ENCODE results near the gene TAF13.

Gene TAF13

GRCh38 chr1:109089242-109090015 lies 13.6 kb upstream of the TAF13 start:
- no peak for TF ChIP-seq FOXP2 (optimal IDR thresholded peaks at IDR 0.05; ENCODE audit: borderline replicate concordance, extremely low read depth, extremely low read length, insufficient read depth)
- no peak for TF ChIP-seq SIN3A (IDR thresholded peaks at IDR 0.05; ENCODE audit: borderline replicate concordance, insufficient read depth, low read length)

DNA sequence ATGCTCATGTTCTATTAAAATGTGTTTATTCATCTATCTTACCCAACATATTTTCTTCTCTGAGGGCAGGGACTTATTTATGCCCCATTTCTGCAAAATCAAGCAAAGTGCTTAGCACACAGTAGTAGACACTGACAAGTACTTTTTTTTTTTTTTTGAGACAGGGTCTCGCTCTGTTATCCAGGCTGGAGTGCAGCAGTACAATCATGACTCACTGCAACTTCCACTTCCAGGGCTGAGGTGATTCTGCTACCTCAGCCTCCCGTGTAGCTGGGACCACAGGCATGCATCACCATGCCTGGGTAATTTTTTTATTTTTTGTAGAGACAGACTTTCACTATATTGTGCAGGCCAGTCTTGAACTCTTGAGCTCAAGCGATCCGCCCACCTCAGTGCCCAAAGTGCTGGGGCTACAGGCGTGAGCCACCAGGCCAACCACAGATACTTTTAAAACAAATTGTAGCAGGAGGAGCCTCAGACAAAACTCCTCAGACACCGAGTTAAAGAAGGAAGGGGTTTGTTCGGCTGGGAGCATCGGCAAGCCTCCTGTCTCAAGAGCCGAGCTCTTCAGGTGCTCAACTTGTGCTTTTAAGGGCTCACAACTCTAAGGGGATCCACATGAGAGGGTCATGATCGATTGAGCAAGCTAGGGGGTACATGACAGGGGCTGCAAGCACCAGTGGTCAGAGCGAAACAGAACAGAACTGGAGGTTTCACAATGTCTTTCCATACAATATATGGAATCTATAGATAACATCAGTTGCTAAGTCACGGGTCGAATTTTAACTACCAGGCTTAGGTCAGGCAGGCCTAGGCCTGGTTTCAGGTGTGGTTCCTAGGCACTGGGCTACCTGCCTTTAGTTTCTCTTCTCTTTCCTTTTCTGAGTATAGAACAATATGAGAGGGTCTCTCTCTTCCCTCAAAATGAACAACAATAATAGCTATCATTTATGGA lies 9.0 kb upstream of the TAF13 start:
- TF ChIP-seq SIN3A (IDR thresholded peaks at IDR 0.05; ENCODE audit: borderline replicate concordance, insufficient read depth, low read length), result no peak
- no peak for TF ChIP-seq POLR2AphosphoS5 (IDR thresholded peaks at IDR 0.05; ENCODE audit: low read depth, low read length)
- no peak for TF ChIP-seq FOXP2 (optimal IDR thresholded peaks at IDR 0.05; ENCODE audit: borderline replicate concordance, extremely low read depth, extremely low read length, insufficient read depth)

DNA sequence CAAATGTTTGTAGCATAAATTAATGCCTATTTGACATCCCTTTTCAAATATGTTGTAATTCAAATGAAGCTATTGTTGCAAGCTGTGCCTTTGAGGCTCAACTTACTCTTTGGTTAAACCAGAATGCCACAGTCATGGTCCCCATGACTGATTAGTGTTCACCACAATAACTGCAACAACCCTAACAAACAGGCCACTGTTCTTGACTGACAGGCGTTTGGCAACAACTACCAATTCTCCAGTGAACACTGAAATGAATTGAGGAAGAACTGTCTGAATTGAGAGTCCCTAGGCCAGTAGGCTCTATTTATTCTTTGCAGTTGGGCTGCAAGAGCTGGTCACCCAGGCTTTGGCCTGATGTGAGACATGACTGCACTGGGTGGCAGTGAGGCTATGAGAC lies 8.1 kb upstream of the TAF13 start:
- TF ChIP-seq, protein P1, sequence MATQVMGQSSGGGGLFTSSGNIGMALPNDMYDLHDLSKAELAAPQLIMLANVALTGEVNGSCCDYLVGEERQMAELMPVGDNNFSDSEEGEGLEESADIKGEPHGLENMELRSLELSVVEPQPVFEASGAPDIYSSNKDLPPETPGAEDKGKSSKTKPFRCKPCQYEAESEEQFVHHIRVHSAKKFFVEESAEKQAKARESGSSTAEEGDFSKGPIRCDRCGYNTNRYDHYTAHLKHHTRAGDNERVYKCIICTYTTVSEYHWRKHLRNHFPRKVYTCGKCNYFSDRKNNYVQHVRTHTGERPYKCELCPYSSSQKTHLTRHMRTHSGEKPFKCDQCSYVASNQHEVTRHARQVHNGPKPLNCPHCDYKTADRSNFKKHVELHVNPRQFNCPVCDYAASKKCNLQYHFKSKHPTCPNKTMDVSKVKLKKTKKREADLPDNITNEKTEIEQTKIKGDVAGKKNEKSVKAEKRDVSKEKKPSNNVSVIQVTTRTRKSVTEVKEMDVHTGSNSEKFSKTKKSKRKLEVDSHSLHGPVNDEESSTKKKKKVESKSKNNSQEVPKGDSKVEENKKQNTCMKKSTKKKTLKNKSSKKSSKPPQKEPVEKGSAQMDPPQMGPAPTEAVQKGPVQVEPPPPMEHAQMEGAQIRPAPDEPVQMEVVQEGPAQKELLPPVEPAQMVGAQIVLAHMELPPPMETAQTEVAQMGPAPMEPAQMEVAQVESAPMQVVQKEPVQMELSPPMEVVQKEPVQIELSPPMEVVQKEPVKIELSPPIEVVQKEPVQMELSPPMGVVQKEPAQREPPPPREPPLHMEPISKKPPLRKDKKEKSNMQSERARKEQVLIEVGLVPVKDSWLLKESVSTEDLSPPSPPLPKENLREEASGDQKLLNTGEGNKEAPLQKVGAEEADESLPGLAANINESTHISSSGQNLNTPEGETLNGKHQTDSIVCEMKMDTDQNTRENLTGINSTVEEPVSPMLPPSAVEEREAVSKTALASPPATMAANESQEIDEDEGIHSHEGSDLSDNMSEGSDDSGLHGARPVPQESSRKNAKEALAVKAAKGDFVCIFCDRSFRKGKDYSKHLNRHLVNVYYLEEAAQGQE (IDR thresholded peaks at IDR 0.05; ENCODE audit: insufficient read depth in 1 of 2, low read depth in 2 of 2, low read length in 2 of 2), result no peak
- no peak for TF ChIP-seq SIN3A (IDR thresholded peaks at IDR 0.05; ENCODE audit: borderline replicate concordance, insufficient read depth, low read length)
- no peak for TF ChIP-seq TAF1 (IDR thresholded peaks at IDR 0.05; ENCODE audit: borderline replicate concordance, insufficient read depth, low read length)
- TF ChIP-seq FOXP2 (optimal IDR thresholded peaks at IDR 0.05; ENCODE audit: borderline replicate concordance, extremely low read depth, extremely low read length, insufficient read depth), result no peak
- no peak for TF ChIP-seq POLR2AphosphoS5 (IDR thresholded peaks at IDR 0.05; ENCODE audit: low read depth, low read length)

DNA sequence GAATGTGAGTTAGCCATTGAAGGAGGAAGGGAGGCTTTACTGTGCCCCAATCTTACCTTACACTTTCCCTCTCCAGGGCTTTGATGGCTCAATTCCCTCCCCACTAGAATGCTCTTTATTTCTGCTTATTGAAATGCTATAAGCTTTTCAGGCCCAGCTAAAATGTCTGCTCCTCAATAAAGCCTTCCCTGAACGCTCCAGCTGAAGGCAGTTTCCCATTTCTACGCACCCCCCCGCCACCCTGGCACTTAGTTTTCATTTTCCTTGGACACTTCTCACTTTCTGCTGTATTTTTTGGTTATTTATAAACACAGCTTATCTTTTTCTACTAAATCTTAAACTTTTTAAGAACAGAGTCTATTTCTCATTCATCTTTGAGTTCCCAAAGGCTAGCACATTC lies 7.7 kb upstream of the TAF13 start:
- TF ChIP-seq POLR2AphosphoS5 (IDR thresholded peaks at IDR 0.05; ENCODE audit: low read depth, low read length), result no peak
- TF ChIP-seq, protein P1 (IDR thresholded peaks at IDR 0.05; ENCODE audit: insufficient read depth in 1 of 2, low read depth in 2 of 2, low read length in 2 of 2), result no peak
- TF ChIP-seq TAF1 (IDR thresholded peaks at IDR 0.05; ENCODE audit: borderline replicate concordance, insufficient read depth, low read length), result no peak
- TF ChIP-seq FOXP2 (optimal IDR thresholded peaks at IDR 0.05; ENCODE audit: borderline replicate concordance, extremely low read depth, extremely low read length, insufficient read depth), result no peak
- TF ChIP-seq SIN3A (IDR thresholded peaks at IDR 0.05; ENCODE audit: borderline replicate concordance, insufficient read depth, low read length), result no peak

DNA sequence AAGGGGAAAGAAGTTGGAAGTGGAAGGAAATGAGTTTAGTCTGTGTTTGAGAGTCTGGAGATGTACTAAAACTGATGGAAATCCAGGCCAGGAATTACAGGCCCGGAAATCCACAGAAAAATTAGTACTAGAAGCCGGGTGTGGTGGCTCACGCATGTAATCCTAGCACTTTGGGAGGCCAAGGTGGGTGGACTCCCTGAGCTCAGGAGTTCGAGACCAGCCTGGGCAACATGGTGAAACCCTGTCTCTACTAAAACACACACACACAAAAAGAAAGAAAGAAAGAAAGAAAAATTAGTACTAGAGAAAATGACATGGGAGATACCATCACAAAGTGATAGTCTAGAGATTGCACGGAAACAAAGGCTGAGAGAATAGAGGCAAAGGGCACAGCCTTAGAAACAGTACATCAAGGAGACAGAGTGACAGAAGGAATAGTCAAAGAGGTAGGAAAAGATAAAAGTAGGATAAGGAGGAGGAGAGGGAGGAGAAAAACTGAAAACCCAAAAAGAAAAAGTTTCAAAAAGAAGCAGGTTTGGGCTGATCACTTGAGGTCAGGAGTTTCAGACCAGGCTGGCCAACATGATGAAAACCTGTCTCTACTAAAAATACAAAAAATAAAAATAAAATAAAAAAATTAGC lies 4.8 kb upstream of the TAF13 start:
- TF ChIP-seq, protein P1 (IDR thresholded peaks at IDR 0.05; ENCODE audit: insufficient read depth in 1 of 2, low read depth in 2 of 2, low read length in 2 of 2), result no peak
- TF ChIP-seq SIN3A (IDR thresholded peaks at IDR 0.05; ENCODE audit: borderline replicate concordance, insufficient read depth, low read length) (no peak), FOXP2 (optimal IDR thresholded peaks at IDR 0.05; ENCODE audit: borderline replicate concordance, extremely low read depth, extremely low read length, insufficient read depth) (no peak), POLR2AphosphoS5 (IDR thresholded peaks at IDR 0.05; ENCODE audit: low read depth, low read length) (no peak), TAF1 (IDR thresholded peaks at IDR 0.05; ENCODE audit: borderline replicate concordance, insufficient read depth, low read length) (no peak)
